Retinal pigment epithelial cell (primary cell): Measurements from ENCODE around the gene AGMO.
A peak's percentile ranks its signal among the peaks of the same experiment; 100 is the strongest.

Experiments
- DNase-seq: peaks from one replicate; pipeline ENCODE4 v3.0.0-alpha.2; 2010; ENCODE audit warnings: low read depth
- H3K4me3 ChIP-seq: 2 replicates; pipeline ENCODE4 v1.5.1; 2011; ENCODE audit warnings: mild to moderate bottlenecking, low read length, control low read depth, moderate library complexity
- CTCF ChIP-seq: conservative IDR thresholded peaks from 2 replicates; pipeline ENCODE4 v1.5.1; 2011; ENCODE audit warnings: low read depth, low read length, control low read depth, inconsistent platforms

The AGMO gene

GRCh38 chr7:15197042-15197977, 364.5 kb downstream of the AGMO start:
- DNase-seq: no peak
- TF ChIP-seq CTCF: no peak
- no peak overlapping the region for H3K4me3 ChIP-seq

- no peak for TF ChIP-seq CTCF
- no peak overlapping the region for H3K4me3 ChIP-seq
- no peak for DNase-seq
These were observed 383.8 kb downstream of the AGMO start for GRCh38 chr7:15178065-15178464.

- no peak for TF ChIP-seq CTCF
- no peak for DNase-seq
These were observed 385.7 kb downstream of the AGMO start for GRCh38 chr7:15176089-15176488.

GRCh38 chr7:15175152-15175551, 386.7 kb downstream of the AGMO start:
- H3K4me3 ChIP-seq: no peak overlapping the region
- TF ChIP-seq CTCF: no peak
- DNase-seq: no peak

More at GRCh38 chr7:15176089-15176488, 385.7 kb downstream of the AGMO start:
- no peak overlapping the region for H3K4me3 ChIP-seq

- TF ChIP-seq CTCF: no peak
- no peak for DNase-seq
These were observed 387.3 kb downstream of the AGMO start for GRCh38 chr7:15174485-15174884.

GRCh38 chr7:15168489-15168888, 393.3 kb downstream of the AGMO start:
- H3K4me3 ChIP-seq: no peak overlapping the region
- DNase-seq: no peak
- TF ChIP-seq CTCF: peak; percentile 14

More at GRCh38 chr7:15174485-15174884, 387.3 kb downstream of the AGMO start:
- no peak overlapping the region for H3K4me3 ChIP-seq

GRCh38 chr7:15167912-15168311, 393.9 kb downstream of the AGMO start:
- TF ChIP-seq CTCF: no peak
- no peak overlapping the region for H3K4me3 ChIP-seq
- no peak for DNase-seq
